Measurements from ENCODE around the gene LRRC25.

GRCh38 chr19:18435842-18436670 lies 38.6 kb upstream of the LRRC25 start:
- no peak for TF ChIP-seq EZH2phosphoT487 (IDR thresholded peaks at IDR 0.05; ENCODE audit: borderline replicate concordance, low read depth, low read length)
- TF ChIP-seq, protein P1, sequence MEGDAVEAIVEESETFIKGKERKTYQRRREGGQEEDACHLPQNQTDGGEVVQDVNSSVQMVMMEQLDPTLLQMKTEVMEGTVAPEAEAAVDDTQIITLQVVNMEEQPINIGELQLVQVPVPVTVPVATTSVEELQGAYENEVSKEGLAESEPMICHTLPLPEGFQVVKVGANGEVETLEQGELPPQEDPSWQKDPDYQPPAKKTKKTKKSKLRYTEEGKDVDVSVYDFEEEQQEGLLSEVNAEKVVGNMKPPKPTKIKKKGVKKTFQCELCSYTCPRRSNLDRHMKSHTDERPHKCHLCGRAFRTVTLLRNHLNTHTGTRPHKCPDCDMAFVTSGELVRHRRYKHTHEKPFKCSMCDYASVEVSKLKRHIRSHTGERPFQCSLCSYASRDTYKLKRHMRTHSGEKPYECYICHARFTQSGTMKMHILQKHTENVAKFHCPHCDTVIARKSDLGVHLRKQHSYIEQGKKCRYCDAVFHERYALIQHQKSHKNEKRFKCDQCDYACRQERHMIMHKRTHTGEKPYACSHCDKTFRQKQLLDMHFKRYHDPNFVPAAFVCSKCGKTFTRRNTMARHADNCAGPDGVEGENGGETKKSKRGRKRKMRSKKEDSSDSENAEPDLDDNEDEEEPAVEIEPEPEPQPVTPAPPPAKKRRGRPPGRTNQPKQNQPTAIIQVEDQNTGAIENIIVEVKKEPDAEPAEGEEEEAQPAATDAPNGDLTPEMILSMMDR (conservative IDR thresholded peaks at IDR 0.05; ENCODE audit: low read length): no peak

Data from OCI-LY7 (cell line).